RKO (cell line): Measurements from ENCODE around the gene OR5A1.
"Not testable (repeated sequence)": the region's sequence is repeated elsewhere in the genome, so short reads cannot be mapped to it uniquely, and the experiment has no call there.

Experiments used
- DNase-seq: peaks from one replicate; pipeline ENCODE4 v3.0.0-alpha.2; 2016; ENCODE audit warnings: low spot score

Gene OR5A1

GRCh38 chr11:59436169-59436568 is at the start of gene OR5A1:
TSS of gene OR5A1 (plus strand) at chr11:59436469. CDS start at chr11:59443169, 6,700 bp downstream.
- no peak for DNase-seq

- DNase-seq, result no peak
Observed at GRCh38 chr11:59394186-59394585, 42.1 kb upstream of the OR5A1 start.

- no peak for DNase-seq
Observed at GRCh38 chr11:59400461-59401261, 35.6 kb upstream of the OR5A1 start.

GRCh38 chr11:59401262-59401552 is 35.1 kb upstream of the OR5A1 start:
- no peak for DNase-seq

GRCh38 chr11:59403546-59403945 is 32.7 kb upstream of the OR5A1 start:
- peak; percentile 3 for DNase-seq

GRCh38 chr11:59413646-59414045 is 22.6 kb upstream of the OR5A1 start:
- no peak for DNase-seq

- DNase-seq, result no peak
Observed at GRCh38 chr11:59415111-59415510, 21.2 kb upstream of the OR5A1 start.

GRCh38 chr11:59416613-59417012 is 19.7 kb upstream of the OR5A1 start:
- no peak for DNase-seq

GRCh38 chr11:59417023-59417422 is 19.2 kb upstream of the OR5A1 start:
- no peak for DNase-seq

GRCh38 chr11:59418156-59418555 is 18.1 kb upstream of the OR5A1 start:
- no peak for DNase-seq

- DNase-seq, result no peak
Observed at GRCh38 chr11:59423835-59424234, 12.4 kb upstream of the OR5A1 start.

GRCh38 chr11:59425131-59425530 is 11.1 kb upstream of the OR5A1 start:
- no peak for DNase-seq

GRCh38 chr11:59426361-59427067 is 9.8 kb upstream of the OR5A1 start, which contains the start of gene OR5A2:
TSS of gene OR5A2 (minus strand) at chr11:59426413. CDS start at chr11:59422953, 3,460 bp downstream.
- no peak for DNase-seq

GRCh38 chr11:59427068-59427382 is 9.2 kb upstream of the OR5A1 start:
- DNase-seq, result no peak

- DNase-seq, result peak; percentile 58
Observed at GRCh38 chr11:59429924-59430516, 6.2 kb upstream of the OR5A1 start.

- no peak for DNase-seq
Observed at GRCh38 chr11:59437770-59438169, 1.5 kb downstream of the OR5A1 start.

- DNase-seq, result not testable (repeated sequence)
Observed at GRCh38 chr11:59445624-59446023, 9.4 kb downstream of the OR5A1 start.

GRCh38 chr11:59448484-59448883 is 12.2 kb downstream of the OR5A1 start:
- no peak for DNase-seq

GRCh38 chr11:59456661-59457060 is 20.4 kb downstream of the OR5A1 start, which contains the start of gene OR4D6:
TSS of gene OR4D6 (plus strand) at chr11:59456961. CDS start at chr11:59456961, 0 bp downstream.
- DNase-seq, result no peak

GRCh38 chr11:59459916-59460315 is 23.6 kb downstream of the OR5A1 start:
- DNase-seq, result no peak

- DNase-seq, result peak; percentile 51
Observed at GRCh38 chr11:59463190-59463641, 26.9 kb downstream of the OR5A1 start.

- DNase-seq, result no peak
Observed at GRCh38 chr11:59473015-59473414, 36.7 kb downstream of the OR5A1 start, which contains the start of gene OR4D10. TSS of gene OR4D10 (plus strand) at chr11:59473315. CDS start at chr11:59477430, 4,115 bp downstream.

- DNase-seq, result no peak
Observed at GRCh38 chr11:59475176-59475575, 38.9 kb downstream of the OR5A1 start.
